ENCODE data around the gene HOXD1. TPM values are rescaled to one million over a fixed set of nuclear protein-coding genes. Genes with fewer than 3 reads are reported as not detected.

The HOXD1 gene
- total RNA-seq, 4 donors from 2014 or later, result 0.38 to 2.1 (median 1.1) TPM

GRCh38 chr2:176160986-176161824 lies 27.3 kb upstream of the HOXD1 start:
- TF ChIP-seq CTCF (IDR thresholded peaks at IDR 0.05; ENCODE audit: low read depth), result no peak

GRCh38 chr2:176161825-176162626 lies 26.4 kb upstream of the HOXD1 start:
- no peak for TF ChIP-seq CTCF (IDR thresholded peaks at IDR 0.05; ENCODE audit: low read depth)

GRCh38 chr2:176162911-176163671 lies 25.4 kb upstream of the HOXD1 start:
- TF ChIP-seq CTCF (IDR thresholded peaks at IDR 0.05; ENCODE audit: low read depth), result no peak

GRCh38 chr2:176163672-176164056 lies 24.8 kb upstream of the HOXD1 start:
- no peak for TF ChIP-seq CTCF (IDR thresholded peaks at IDR 0.05; ENCODE audit: low read depth)

- no peak for TF ChIP-seq CTCF (IDR thresholded peaks at IDR 0.05; ENCODE audit: low read depth)
Observed at GRCh38 chr2:176164201-176164600, 24.3 kb upstream of the HOXD1 start.

GRCh38 chr2:176164611-176165369 lies 23.7 kb upstream of the HOXD1 start:
- no peak for TF ChIP-seq CTCF (IDR thresholded peaks at IDR 0.05; ENCODE audit: low read depth)
